Measurements from ENCODE around the gene RPS6KA2.

DNA sequence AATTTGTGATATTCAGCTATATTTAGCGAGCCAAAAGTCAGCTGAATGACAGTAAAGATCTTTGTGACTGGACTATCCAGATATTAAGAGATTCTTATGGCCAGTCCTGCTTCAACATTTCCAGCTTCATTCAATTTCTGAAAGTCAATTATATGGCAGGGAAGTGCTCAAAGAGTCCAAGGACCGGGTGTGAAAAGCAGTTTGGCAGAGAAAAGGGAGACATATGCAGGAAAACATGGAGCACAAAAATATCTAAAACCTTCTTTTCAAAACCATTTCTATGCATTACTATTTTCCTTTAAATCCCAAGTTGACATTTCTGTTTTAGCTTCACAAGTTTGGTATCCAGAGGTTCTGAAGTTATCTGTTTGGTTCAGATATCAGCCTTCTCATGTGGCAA is 249.3 kb downstream of the RPS6KA2 start:
- TF ChIP-seq, protein P1, sequence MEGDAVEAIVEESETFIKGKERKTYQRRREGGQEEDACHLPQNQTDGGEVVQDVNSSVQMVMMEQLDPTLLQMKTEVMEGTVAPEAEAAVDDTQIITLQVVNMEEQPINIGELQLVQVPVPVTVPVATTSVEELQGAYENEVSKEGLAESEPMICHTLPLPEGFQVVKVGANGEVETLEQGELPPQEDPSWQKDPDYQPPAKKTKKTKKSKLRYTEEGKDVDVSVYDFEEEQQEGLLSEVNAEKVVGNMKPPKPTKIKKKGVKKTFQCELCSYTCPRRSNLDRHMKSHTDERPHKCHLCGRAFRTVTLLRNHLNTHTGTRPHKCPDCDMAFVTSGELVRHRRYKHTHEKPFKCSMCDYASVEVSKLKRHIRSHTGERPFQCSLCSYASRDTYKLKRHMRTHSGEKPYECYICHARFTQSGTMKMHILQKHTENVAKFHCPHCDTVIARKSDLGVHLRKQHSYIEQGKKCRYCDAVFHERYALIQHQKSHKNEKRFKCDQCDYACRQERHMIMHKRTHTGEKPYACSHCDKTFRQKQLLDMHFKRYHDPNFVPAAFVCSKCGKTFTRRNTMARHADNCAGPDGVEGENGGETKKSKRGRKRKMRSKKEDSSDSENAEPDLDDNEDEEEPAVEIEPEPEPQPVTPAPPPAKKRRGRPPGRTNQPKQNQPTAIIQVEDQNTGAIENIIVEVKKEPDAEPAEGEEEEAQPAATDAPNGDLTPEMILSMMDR (IDR thresholded peaks at IDR 0.05; ENCODE audit: borderline replicate concordance, extremely low read depth, low read length, poor library complexity, severe bottlenecking), result no peak
- TF ChIP-seq EZH2 (IDR thresholded peaks at IDR 0.05; ENCODE audit: borderline replicate concordance, low read depth, low read length, severe bottlenecking), result no peak
